ENCODE results near the gene SPTAN1.

Gene SPTAN1

DNA sequence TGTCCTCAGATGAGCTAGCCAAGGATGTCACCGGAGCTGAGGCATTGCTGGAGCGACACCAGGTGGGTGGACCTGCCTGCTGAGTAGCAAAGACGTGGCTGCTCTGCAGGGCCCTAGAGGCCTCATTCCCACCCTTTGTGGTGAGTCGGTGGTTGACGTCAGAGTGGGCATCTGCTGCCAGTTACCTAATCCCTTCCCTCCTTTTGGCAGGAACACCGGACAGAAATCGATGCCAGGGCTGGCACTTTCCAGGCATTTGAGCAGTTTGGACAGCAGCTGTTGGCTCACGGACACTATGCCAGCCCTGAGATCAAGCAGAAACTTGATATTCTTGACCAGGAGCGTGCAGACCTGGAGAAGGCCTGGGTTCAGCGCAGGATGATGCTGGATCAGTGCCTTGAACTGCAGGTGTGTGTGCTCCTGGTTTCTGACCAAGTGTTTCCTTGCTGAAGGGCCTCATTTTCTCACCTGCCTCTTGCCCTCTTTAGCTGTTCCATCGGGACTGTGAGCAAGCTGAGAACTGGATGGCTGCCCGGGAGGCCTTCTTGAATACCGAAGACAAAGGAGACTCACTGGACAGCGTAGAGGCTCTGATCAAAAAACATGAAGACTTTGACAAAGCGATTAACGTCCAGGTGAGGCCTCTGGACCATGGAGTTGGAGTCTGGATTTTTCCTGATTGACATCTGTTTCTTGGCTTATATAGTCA is 55.4 kb downstream of the SPTAN1 start:
- DNase-seq: no peak

DNA sequence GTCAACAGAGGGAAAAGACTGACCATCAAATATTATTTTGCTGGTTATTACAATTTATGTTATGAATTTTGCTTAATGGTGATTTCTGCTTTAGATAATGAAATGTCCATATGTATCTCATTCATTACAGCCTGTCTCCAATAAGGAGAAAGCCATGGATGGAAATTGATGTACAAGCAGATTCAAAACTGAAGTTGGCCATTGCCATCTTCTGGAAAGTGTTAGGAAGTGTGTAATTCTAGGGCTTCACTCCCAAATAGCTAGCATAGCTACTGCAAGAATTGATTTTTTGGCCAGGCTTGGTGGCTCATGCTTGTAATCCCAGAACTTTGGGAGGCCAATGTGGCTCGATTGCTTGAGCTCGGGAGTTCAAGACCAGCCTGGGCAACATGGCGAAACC is 58.5 kb downstream of the SPTAN1 start:
- DNase-seq: no peak

DNA sequence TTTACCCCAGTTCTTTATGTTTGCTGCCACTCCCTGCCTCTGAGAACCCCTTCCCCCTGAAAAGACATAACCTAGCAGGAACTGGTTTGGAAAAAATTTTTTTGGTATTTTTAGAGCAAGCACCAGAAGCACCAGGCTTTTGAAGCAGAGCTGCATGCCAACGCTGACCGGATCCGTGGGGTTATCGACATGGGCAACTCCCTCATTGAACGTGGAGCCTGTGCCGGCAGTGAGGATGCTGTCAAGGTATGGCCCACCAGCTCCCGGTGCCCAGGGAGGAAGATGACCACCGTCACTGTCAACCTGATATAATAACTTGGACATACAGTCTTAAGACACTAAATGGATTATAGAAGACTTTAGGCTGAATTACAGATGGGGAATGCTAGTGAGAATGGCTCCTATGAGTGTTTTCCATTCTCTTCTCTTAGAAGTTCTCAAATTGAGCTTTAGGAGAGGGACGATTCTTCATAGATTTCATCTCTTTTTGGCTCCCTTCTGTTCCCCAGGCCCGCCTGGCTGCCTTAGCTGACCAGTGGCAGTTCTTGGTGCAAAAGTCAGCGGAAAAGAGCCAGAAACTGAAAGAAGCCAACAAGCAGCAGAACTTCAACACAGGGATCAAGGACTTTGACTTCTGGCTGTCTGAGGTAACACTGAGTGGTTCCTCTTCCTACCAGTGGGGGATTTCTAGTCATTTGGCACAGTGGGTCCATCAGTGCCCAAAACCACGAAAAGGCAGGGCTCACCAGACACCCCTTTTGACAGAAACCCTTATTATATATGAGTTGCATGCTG is 59.4 kb downstream of the SPTAN1 start:
- no peak for DNase-seq

DNA sequence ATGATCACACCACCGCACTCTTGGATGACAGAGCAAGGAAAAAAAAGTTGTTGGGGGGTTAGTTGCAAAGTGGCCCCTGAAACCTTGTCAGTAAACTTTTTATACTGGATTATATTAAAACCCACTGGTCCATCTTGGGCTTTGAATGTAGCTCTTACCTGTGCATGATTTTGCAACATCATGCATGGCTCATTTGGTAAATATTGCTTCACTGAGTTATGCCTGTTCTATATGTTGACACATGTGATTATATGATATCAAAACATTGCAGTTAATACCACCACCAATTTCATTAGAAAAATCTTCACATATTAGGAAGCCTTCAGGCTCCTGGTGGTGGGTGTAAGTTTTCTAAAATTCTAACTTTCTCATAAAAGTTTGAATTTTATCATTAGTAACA is 62.3 kb downstream of the SPTAN1 start:
- no peak for DNase-seq

DNA sequence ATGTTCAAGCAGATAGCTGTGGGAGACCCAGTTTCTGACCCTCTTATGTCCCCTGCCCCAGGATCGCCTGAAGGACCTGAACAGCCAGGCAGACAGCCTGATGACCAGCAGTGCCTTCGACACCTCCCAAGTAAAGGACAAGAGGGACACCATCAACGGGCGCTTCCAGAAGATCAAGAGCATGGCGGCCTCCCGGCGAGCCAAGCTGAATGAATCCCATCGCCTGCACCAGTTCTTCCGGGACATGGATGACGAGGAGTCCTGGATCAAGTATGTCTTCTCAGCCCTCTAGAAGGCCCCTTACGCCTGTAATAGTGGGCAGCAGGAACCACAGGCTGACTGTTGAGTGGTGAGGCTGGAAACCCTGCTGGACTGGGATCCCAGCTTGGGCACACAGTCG is 63.2 kb downstream of the SPTAN1 start:
- DNase-seq: no peak

DNA sequence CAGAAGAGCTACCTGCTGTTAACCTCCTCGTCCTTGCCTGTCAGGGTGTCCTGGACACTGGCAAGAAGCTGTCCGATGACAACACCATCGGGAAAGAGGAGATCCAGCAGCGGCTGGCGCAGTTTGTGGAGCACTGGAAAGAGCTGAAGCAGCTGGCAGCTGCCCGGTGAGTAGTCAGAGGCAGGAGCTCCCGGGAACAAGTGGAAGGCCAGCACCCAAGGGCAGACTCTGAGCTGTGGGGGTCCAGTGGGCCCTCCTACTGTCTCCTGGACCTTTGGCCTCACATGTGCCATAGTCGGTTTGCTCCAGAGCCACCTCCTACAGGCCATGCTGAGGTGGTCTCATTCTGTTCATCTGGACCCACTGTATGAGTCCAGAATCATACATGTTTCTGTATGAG is 65.6 kb downstream of the SPTAN1 start:
- no peak for DNase-seq

DNA sequence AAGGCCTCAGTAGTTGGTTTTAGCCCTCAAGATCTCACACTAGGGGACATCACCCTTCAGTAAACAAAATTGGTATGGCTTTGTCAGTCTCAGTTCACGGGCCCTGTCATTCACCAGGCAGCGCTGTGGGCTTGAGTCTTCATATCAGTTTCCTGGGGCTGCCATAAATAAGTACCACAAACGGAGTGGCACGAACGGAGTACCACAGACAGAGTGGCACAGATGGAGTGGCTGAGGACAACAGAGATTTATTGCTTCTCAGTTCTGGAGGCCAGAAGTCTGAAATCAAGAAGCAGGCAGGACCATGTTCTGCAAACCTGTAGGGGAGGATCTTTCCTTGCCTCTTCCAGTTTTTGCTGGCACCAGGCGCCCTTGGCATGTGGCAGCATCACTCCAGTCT is 66.7 kb downstream of the SPTAN1 start:
- no peak for DNase-seq

DNA sequence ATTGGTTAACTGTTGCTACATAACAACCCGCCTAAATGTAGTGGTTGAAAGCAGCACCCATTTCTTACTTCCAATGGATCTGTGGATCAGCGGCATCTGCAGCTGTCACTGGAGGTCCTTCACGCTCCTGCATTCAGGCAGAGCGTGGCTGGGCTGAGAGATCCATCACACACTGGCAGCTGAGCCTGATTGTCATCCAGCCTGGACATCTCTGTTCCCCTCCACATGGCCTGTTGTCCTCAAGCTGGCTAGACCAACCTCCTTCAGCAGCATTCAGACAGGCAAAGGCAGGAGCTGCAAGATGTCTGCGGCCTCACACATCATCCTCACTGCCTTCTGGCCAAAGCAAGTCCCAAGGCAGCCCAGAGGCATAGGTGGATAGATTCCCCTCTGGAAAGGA is 67.4 kb downstream of the SPTAN1 start:
- DNase-seq: no peak

DNA sequence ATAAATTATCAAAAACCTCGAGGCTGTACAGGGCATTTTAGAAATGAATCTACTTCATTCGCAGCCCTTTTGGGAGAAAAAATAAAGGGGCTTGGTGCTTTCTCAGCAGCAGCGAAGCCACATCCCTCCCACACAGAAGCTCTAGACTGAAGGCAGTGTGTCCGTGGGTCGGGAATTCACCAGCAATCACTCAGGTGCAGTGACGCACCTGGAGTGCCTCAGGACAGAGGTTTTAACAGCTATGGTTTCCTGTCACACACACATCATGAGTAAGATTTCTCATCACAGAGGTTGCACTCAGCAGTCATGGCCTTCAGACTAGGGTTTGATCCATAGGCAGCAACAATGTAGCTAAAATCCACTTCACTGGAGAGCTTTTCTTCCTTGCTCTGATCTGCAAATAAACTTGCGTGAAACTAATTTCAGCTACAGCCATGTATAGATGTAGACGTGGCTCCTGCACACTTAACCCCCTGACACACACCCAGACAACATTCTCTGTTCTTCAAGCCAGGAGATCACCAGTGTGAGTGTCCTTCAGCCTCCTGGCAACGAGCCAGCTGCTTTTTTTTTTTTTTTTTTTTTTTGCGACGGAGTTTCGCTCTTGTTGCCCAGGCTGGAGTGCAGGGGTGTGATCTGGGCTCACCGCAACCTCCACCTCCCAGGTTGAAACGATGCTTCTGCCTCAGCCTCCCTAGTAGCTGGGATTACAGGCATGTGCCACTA is 69.5 kb downstream of the SPTAN1 start:
- DNase-seq: no peak

DNA sequence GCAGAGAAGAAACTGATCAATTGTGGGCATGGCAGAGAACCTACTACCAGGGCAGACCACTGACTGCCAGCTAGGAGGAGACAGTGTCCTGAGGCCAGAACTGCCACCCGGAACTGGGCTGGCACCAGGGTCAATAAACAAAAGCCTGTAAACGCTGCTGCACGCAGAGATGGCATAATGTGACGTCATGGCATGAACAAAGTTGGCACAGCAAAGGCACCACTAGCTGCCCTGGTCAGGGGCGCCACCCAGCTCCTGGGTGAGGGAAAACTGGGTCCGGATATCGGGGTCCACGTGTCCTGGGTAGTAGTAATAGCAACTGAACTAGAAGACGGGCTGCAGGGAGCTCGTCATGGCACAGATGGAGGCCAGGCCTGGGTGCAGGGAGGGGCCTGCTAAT is 72.2 kb downstream of the SPTAN1 start:
- no peak for DNase-seq

DNA sequence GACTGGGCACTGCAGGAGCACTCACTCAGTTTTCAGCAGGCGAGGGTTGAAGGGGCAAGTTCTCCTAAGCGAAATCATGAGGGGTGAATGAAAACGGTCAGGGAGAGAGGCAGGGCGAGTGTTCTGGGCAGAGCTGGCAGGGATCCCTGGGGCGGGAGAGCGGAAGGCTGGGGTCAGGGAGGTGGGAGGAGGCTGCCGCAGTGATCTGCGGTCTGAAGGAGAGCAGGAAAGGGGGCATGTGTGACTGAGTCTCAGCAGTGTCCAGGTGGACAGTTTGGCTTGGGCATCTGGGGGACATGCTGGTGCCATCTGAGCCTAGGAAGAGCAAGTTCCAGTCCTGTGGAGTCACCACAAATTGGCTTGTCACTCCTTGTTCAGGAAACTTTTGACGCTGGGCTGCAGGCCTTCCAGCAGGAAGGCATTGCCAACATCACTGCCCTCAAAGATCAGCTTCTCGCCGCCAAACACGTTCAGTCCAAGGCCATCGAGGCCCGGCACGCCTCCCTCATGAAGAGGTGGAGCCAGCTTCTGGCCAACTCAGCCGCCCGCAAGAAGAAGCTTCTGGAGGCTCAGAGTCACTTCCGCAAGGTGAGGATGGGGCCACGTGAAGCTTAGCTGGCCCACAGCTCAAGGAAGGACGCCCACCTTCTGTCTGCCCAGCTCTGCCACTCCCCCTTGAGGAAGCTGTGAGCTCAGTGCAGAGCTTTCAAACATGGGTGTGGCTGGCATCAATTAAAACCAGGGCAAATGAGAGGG is 73.2 kb downstream of the SPTAN1 start:
- DNase-seq: no peak

DNA sequence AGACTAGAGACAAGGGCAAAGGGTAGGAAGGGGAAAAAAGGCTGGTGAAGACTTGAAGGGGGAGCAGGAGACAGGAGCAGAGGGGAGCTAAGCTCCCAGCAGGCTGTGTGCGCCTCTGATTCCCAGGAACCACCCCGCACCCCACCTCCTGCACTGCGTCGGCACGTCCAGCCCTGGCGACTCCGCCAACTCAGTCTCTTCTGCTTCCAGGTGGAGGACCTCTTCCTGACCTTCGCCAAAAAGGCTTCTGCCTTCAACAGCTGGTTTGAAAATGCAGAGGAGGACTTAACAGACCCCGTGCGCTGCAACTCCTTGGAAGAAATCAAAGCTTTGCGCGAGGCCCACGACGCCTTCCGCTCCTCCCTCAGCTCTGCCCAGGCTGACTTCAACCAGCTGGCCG is 73.8 kb downstream of the SPTAN1 start:
- DNase-seq: no peak

DNA sequence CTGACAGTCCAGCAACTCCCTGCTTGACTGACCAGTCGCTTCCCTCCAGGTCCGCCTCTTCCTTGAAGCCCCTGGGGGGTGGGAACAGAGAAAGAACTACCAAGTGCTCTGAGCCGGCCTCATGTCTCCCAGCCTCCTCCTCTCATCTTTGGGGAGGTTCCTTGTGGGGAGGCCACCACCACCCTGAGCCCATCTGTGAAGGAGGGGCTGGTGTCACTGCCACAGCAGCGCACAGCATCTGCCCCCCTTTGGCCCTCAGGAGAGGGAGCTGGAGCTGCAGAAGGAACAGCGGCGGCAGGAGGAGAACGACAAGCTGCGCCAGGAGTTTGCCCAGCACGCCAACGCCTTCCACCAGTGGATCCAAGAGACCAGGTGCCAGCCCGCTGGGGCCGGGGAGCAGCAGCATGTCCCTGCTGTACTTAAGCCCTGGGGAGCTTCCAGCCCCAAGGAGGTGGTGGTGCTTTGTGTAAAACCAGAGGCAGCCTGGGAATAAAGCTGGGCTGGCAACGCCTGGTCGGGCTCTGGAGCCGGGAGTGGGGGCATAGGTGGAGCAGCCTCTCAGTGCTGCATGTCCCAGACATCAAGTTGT is 74.8 kb downstream of the SPTAN1 start:
- DNase-seq: no peak

DNA sequence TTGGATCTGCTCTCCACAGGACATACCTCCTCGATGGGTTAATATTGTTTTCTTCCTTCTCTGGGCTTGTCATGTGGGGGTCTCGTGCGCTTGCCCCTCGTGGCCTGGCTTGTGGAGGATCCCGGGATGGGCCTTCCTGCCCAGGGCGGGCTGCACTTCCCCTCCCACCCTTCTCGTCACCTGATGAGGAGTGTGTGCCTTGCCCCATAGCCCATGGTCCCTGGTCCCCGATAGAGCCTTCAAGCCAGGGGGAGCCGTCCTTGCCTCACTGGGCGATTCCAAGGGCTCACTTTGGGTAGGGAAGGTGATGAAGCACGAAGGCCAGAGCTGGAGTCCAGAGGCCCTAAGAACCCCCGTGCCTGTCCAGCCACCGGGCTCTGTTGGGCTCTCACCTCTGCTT is 75.5 kb downstream of the SPTAN1 start:
- no peak for DNase-seq

DNA sequence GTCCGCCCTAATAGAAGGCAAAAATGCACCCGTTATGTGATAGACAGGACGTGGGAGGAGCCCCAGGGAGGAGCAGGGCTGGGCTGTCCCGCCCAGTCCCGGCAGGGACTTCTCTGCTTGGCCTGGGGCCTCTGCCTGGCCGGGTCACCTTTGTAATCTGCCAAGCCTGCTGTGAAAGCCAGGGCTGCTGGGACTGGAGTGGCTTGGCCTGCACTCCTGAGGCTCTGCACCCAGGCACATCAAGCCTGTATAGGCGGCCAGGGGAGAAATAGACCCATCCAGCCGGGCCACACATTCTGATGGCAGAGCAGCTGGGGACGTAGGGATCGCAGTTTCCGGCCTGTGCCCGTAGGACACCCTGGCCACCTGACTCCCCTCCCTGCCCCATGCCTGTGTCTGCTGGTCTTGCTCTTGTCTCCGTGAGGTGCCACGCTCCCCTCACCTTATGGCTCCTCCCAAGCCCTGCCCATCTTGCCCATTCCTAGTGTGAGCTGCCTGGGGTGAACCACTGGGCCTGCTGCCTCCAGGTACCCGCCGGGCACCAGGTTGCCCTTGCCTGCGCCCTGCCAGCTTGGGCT is 76.2 kb downstream of the SPTAN1 start:
- no peak for DNase-seq

DNA sequence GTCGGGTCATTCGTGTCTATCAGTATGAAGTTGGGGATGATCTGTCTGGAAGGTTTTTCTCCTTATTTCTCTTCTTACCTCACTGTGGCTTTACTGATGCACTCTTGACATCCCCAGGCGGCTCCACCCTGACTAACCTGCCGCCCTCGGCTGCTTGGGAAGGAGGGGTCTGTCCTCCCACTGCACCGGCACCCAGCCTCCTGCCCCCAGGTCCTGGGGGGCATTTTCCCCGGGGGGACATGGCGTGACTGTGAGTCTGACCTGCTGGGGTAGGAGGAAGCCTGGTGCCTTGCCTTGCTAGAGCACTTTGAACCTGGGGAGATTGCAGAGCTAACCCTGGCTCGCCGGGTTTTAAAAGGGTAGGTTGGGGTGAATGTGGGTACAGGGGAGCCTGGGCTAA is 76.7 kb downstream of the SPTAN1 start:
- DNase-seq: no peak

DNA sequence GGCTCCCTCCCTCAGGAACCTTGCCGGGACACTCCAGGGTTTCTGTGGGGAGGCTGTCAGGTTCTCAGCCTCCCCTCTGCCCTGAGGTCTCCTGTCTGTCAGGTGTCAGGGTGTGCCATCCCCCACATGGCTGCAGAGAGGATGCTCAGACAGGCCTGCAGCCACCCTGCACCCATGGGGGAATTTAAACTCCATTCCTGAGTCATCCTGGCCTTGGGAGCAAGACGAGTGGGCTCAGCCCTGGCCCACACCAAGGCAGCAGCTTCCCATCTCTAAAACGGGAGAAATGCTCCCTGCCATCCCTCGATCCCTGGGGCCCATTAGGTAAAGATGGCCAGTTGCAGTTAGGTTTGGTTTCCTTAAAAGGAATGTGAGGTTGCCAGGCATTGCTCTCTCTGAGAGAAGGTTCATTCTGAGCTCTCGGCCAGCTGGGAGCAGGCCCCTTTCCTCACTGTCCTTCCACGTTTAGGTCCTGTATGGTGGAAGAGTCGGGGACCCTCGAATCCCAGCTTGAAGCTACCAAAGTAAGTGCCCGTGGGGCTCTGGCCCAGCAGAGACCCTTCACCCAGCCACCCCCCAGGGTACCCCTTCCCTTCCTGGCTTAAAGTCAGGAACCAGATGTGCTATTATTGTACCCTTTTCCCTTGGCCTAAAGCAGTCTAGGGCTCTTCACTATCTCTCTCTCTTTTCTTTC is 77.6 kb downstream of the SPTAN1 start:
- DNase-seq: no peak

DNA sequence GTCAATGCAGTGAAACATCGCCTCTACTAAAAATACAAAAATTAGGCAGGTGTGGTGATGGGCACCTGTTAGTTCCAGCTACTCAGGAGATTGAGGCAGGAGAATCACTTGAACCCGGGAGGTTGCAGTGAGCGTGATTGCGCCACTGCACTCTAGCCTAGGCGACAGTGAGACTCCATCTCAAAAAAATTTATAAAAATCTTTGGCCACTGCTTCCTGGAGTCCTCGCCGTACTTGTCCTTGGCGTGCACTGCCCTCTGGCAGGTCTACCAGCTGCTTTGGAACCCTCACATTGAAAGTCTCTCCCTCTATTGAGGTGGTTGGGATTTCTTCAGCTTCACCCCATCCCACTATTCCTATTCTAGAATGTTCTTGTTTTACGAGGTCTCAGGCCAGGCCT is 79.2 kb downstream of the SPTAN1 start:
- DNase-seq: no peak

DNA sequence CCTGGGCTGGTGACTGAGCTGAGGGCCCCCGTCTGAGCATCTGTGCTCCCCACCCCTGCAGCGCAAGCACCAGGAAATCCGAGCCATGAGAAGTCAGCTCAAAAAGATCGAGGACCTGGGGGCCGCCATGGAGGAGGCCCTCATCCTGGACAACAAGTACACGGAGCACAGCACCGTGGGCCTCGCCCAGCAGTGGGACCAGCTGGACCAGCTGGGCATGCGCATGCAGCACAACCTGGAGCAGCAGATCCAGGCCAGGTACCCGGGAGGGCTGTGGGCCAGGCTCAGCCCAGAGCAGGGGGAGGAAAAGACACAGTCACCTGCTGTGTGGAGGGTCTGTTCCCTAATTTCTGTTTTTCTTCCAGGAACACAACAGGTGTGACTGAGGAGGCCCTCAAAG is 79.7 kb downstream of the SPTAN1 start:
- DNase-seq: no peak

DNA sequence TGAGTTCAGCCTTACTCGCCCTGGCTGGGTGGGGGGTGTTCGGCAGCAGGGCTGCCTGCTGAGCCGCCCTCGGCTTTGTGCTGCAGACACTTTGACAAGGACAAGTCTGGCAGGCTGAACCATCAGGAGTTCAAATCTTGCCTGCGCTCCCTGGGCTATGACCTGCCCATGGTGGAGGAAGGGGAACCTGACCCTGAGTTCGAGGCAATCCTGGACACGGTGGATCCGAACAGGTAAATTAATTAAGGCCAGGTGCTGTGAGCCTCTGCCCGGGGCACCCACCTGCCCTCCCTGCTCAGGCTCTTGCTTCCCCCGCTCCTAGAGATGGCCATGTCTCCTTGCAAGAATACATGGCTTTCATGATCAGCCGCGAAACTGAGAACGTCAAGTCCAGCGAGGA is 80.1 kb downstream of the SPTAN1 start:
- no peak for DNase-seq

DNA sequence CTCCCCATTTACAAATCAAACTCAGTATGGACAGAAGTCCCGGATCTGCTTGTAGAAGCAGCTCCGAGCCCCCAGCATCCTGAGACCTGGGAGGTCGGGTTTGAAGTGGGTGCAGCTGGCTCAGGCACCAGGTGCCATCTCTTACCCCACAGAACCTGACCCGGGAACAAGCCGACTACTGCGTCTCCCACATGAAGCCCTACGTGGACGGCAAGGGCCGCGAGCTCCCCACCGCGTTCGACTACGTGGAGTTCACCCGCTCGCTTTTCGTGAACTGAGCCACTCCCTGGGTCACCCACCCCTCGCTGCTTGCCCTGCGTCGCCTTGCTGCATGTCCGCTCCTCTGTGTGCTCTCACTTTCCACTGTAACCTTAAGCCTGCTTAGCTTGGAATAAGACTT is 80.7 kb downstream of the SPTAN1 start:
- no peak for DNase-seq

DNA sequence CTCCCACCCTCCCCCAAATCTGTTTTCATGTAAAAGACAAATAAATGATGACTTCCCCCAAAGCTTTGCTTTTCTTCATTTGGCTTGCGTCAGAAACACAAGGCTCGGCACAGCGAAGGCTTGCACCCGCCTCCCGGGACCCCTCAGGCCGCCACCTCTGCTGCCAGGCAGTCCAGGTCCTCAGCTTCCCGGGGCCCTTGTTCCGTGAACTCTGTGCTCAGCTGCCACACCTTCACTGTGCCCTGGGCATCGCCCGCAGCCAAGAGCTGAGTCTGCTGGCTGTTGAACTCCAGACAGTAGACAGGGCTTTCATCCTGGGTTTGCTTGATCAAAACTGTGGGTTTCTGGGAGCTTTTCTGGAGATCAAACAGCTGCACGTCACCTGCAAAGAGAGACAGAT is 81.2 kb downstream of the SPTAN1 start:
- no peak for DNase-seq
